ENCODE measurements around the gene EXOC4.

Gene EXOC4

DNA sequence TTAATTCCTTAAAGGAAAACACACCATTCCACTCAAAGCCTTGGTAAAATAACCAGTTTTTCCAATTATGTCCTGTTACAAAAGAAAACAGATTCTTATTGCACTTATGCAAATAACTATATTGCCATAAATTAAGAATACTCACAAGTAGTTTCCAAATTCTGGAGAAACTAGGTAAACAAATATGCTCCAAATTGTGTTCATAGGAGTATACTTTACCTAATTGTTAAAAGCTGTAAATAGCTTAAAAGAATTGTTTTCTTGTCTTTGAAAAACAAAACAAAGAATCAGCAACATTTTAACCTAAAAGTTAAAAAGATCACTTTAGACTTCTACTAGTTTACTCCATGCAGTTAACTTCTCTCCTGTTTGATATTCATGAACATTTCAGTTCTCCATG, 835.3 kb downstream of the EXOC4 start:
- H3K9me2 ChIP-seq (replicated peaks; ENCODE audit: control insufficient read depth, low read length), result no peaks in the 10 kb centered on the region
- TF ChIP-seq, protein P1, sequence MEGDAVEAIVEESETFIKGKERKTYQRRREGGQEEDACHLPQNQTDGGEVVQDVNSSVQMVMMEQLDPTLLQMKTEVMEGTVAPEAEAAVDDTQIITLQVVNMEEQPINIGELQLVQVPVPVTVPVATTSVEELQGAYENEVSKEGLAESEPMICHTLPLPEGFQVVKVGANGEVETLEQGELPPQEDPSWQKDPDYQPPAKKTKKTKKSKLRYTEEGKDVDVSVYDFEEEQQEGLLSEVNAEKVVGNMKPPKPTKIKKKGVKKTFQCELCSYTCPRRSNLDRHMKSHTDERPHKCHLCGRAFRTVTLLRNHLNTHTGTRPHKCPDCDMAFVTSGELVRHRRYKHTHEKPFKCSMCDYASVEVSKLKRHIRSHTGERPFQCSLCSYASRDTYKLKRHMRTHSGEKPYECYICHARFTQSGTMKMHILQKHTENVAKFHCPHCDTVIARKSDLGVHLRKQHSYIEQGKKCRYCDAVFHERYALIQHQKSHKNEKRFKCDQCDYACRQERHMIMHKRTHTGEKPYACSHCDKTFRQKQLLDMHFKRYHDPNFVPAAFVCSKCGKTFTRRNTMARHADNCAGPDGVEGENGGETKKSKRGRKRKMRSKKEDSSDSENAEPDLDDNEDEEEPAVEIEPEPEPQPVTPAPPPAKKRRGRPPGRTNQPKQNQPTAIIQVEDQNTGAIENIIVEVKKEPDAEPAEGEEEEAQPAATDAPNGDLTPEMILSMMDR (IDR thresholded peaks at IDR 0.05; ENCODE audit: low read depth, low read length, poor library complexity, severe bottlenecking), result no peak
- TF ChIP-seq EZH2phosphoT487 (IDR thresholded peaks at IDR 0.05; ENCODE audit: borderline replicate concordance, low read length), result no peak
- H3F3A ChIP-seq (ENCODE audit: control insufficient read depth, insufficient read depth), result no peaks in the 10 kb centered on the region
- no peaks in the 10 kb centered on the region for H3K27me3 ChIP-seq (ENCODE audit: control insufficient read depth, low read length)
- H4K20me1 ChIP-seq (ENCODE audit: control insufficient read depth, insufficient read depth, low read depth, low read length), result no peaks in the 10 kb centered on the region
- H3K4me2 ChIP-seq (ENCODE audit: low read length), result no peak overlapping the region
- H3K4me3 ChIP-seq (ENCODE audit: low read length), result no peak overlapping the region
- H3K9me3 ChIP-seq (ENCODE audit: control insufficient read depth, insufficient read depth, low read length), result peaks cover 35% of the 10 kb centered on the region
- no peaks in the 10 kb centered on the region for H3K79me2 ChIP-seq (ENCODE audit: control insufficient read depth, low read length)
- H3K36me3 ChIP-seq (ENCODE audit: control insufficient read depth, low read length), result no peaks in the 10 kb centered on the region
- peaks cover 7% of the 10 kb centered on the region for H3K4me1 ChIP-seq (ENCODE audit: control insufficient read depth, low read length)
- H3K27ac ChIP-seq (ENCODE audit: low read depth, low read length), result no peak overlapping the region

DNA sequence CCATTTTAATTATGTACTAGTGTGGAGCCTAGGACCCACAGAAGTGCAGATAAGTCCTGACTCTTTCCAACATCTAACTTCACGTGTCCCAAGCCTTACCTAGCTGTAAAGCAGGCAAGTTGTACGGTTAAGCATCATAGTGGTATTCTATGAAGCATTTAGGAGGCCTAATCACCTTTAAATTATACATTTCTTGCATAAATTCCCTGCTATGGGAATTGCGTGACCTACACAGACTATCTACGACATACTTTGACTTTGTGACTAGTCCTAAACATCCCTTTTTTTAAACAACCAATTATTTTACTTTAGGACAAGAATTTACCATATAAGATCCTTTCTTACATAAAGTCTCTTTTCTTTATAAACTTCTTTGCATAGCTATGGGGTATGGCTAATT, 836.6 kb downstream of the EXOC4 start:
- Histone ChIP-seq H3K4me3 (ENCODE audit: low read length) (no peak overlapping the region), H3K9me2 (replicated peaks; ENCODE audit: control insufficient read depth, low read length) (no peaks in the 10 kb centered on the region), H3K79me2 (ENCODE audit: control insufficient read depth, low read length) (no peaks in the 10 kb centered on the region), H3K36me3 (ENCODE audit: control insufficient read depth, low read length) (no peaks in the 10 kb centered on the region), H3K4me1 (ENCODE audit: control insufficient read depth, low read length) (peaks cover 7% of the 10 kb centered on the region), H3K4me2 (ENCODE audit: low read length) (no peak overlapping the region), H3K27me3 (ENCODE audit: control insufficient read depth, low read length) (no peaks in the 10 kb centered on the region), H4K20me1 (ENCODE audit: control insufficient read depth, insufficient read depth, low read depth, low read length) (no peaks in the 10 kb centered on the region), H3K27ac (ENCODE audit: low read depth, low read length) (no peak overlapping the region), H3K9me3 (ENCODE audit: control insufficient read depth, insufficient read depth, low read length) (peaks cover 35% of the 10 kb centered on the region), H3F3A (ENCODE audit: control insufficient read depth, insufficient read depth) (no peaks in the 10 kb centered on the region)
- TF ChIP-seq, protein P1 (IDR thresholded peaks at IDR 0.05; ENCODE audit: low read depth, low read length, poor library complexity, severe bottlenecking), result no peak
- no peak for TF ChIP-seq EZH2phosphoT487 (IDR thresholded peaks at IDR 0.05; ENCODE audit: borderline replicate concordance, low read length)

DNA sequence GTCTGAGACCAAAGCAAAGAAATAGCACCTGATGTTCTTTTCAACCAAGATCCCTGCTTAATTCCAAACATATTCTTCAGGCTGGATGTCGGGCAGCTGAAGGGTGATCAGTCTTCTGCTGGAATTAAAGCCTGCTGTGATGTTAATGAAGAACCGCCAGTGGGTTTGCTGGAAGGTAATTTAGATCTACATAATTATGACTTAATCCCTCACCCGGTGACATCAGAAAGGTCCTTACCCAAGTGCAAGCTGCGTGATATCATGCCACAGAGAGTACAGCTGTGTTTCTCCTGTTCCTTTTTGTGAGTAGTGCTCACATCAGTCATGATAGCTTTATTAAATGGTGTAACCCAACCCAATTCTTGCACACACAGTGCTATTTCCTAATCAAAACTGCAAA, 845.2 kb downstream of the EXOC4 start:
- Histone ChIP-seq H3K79me2 (ENCODE audit: control insufficient read depth, low read length) (no peaks in the 10 kb centered on the region), H3K27ac (ENCODE audit: low read depth, low read length) (no peak overlapping the region), H3F3A (ENCODE audit: control insufficient read depth, insufficient read depth) (no peaks in the 10 kb centered on the region), H4K20me1 (ENCODE audit: control insufficient read depth, insufficient read depth, low read depth, low read length) (no peaks in the 10 kb centered on the region), H3K9me2 (replicated peaks; ENCODE audit: control insufficient read depth, low read length) (no peaks in the 10 kb centered on the region), H3K36me3 (ENCODE audit: control insufficient read depth, low read length) (no peaks in the 10 kb centered on the region), H3K4me1 (ENCODE audit: control insufficient read depth, low read length) (no peaks in the 10 kb centered on the region), H3K27me3 (ENCODE audit: control insufficient read depth, low read length) (no peaks in the 10 kb centered on the region), H3K9me3 (ENCODE audit: control insufficient read depth, insufficient read depth, low read length) (no peaks in the 10 kb centered on the region), H3K4me3 (ENCODE audit: low read length) (no peak overlapping the region), H3K4me2 (ENCODE audit: low read length) (no peak overlapping the region)
- TF ChIP-seq, protein P1 (IDR thresholded peaks at IDR 0.05; ENCODE audit: low read depth, low read length, poor library complexity, severe bottlenecking), result no peak
- TF ChIP-seq EZH2phosphoT487 (IDR thresholded peaks at IDR 0.05; ENCODE audit: borderline replicate concordance, low read length), result no peak

DNA sequence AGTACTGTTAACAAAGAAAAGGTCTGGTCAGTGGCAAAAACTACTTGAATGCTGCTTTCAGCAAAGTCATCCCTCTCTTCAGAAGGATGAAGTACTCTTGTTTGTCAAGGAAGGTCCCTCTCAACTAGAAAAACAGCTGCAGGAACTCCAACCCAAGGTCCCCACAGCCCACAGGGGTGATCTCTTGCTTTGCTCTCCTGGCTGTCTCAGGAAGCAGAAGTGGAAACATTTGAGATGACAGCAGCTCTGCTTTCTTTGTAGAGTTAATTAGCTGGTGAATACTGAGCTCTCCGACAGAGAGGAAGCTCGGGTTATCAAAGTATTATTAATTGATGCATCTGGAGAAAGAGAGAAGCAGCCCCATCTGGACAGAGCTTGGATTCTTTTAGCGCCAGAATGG, 848.8 kb downstream of the EXOC4 start:
- no peak overlapping the region for H3K4me2 ChIP-seq (ENCODE audit: low read length)
- no peaks in the 10 kb centered on the region for H3K4me1 ChIP-seq (ENCODE audit: control insufficient read depth, low read length)
- no peaks in the 10 kb centered on the region for H4K20me1 ChIP-seq (ENCODE audit: control insufficient read depth, insufficient read depth, low read depth, low read length)
- H3K36me3 ChIP-seq (ENCODE audit: control insufficient read depth, low read length), result no peaks in the 10 kb centered on the region
- H3F3A ChIP-seq (ENCODE audit: control insufficient read depth, insufficient read depth), result no peaks in the 10 kb centered on the region
- H3K4me3 ChIP-seq (ENCODE audit: low read length), result no peak overlapping the region
- H3K9me2 ChIP-seq (replicated peaks; ENCODE audit: control insufficient read depth, low read length), result no peaks in the 10 kb centered on the region
- no peaks in the 10 kb centered on the region for H3K9me3 ChIP-seq (ENCODE audit: control insufficient read depth, insufficient read depth, low read length)
- no peaks in the 10 kb centered on the region for H3K79me2 ChIP-seq (ENCODE audit: control insufficient read depth, low read length)
- H3K27me3 ChIP-seq (ENCODE audit: control insufficient read depth, low read length), result no peaks in the 10 kb centered on the region
- H3K27ac ChIP-seq (ENCODE audit: low read depth, low read length), result no peak overlapping the region
- TF ChIP-seq, protein P1 (IDR thresholded peaks at IDR 0.05; ENCODE audit: low read depth, low read length, poor library complexity, severe bottlenecking), result no peak
- no peak for TF ChIP-seq EZH2phosphoT487 (IDR thresholded peaks at IDR 0.05; ENCODE audit: borderline replicate concordance, low read length)

All from DOHH2 (cell line).